Keratinocyte (primary cell): ENCODE measurements around the gene C1QTNF5. TPM values are rescaled to one million over a fixed set of nuclear protein-coding genes. Genes with fewer than 3 reads are reported as not detected.

Source experiments
- DNase-seq: peaks from one replicate; pipeline ENCODE4 v3.0.0-alpha.2; 2011; ENCODE audit warnings: low read depth, missing footprints, low spot score
- FAIRE-seq: peaks from 2 replicates; lab custom pipeline; 2011; peaks lifted over from hg19 to GRCh38; lab: Jason Lieb, UNC
- H2AFZ ChIP-seq: 2 replicates; pipeline ENCODE4 v1.6.0; 2012; ENCODE audit warnings: low read length, control low read depth, inconsistent platforms; ENCODE audit not compliant: control insufficient read depth
- H3K27ac ChIP-seq: 2 replicates; pipeline ENCODE4 v1.5.1; 2011; ENCODE audit warnings: low read length; ENCODE audit not compliant: control insufficient read depth, insufficient read depth
- H3K27me3 ChIP-seq: 3 replicates; pipeline ENCODE4 v1.6.0; 2011; ENCODE audit warnings: low read length; ENCODE audit not compliant: control insufficient read depth, insufficient read depth; ENCODE audit errors: extremely low read depth
- H3K36me3 ChIP-seq, 2 experiments: 2 replicates in 1 of 2; 3 replicates in 1 of 2; pipeline ENCODE4 v1.5.1; 2011; ENCODE audit warnings: low read length in 2 of 2, mild to moderate bottlenecking in 1 of 2; ENCODE audit not compliant: control insufficient read depth in 2 of 2, insufficient read depth in 2 of 2; ENCODE audit errors: extremely low read depth in 1 of 2
- H3K4me1 ChIP-seq: 3 replicates; pipeline ENCODE4 v1.5.1; 2011; ENCODE audit warnings: low read length; ENCODE audit not compliant: control insufficient read depth, insufficient read depth; ENCODE audit errors: extremely low read depth
- H3K4me2 ChIP-seq: 3 replicates; pipeline ENCODE4 v1.6.0; 2011; ENCODE audit warnings: low read depth, low read length; ENCODE audit not compliant: control insufficient read depth, insufficient read depth; ENCODE audit errors: extremely low read depth
- H3K4me3 ChIP-seq, 3 experiments: fragments of 200-600 bp in 1 of 3; sonication (generic) in 1 of 3; 2 replicates in 2 of 3; 3 replicates in 1 of 3; pipeline ENCODE4 v1.5.1; 2011 to 2016; ENCODE audit warnings: low read length in 3 of 3, mild to moderate bottlenecking in 3 of 3, control low read depth in 2 of 3, inconsistent platforms in 1 of 3, low read depth in 1 of 3, mixed read lengths in 1 of 3, mixed run types in 1 of 3, moderate library complexity in 1 of 3; ENCODE audit not compliant: control insufficient read depth in 2 of 3, insufficient read depth in 2 of 3; ENCODE audit errors: extremely low read depth in 1 of 3
- H3K79me2 ChIP-seq: 2 replicates; pipeline ENCODE4 v1.6.0; 2012; ENCODE audit warnings: low read length; ENCODE audit not compliant: control insufficient read depth, insufficient read depth
- H3K9ac ChIP-seq: 3 replicates; pipeline ENCODE4 v1.6.0; 2011; ENCODE audit warnings: low read length; ENCODE audit not compliant: control insufficient read depth, insufficient read depth; ENCODE audit errors: extremely low read depth
- H3K9me1 ChIP-seq: 3 replicates; pipeline ENCODE4 v1.6.0; 2011; ENCODE audit warnings: low read length; ENCODE audit not compliant: control insufficient read depth, insufficient read depth; ENCODE audit errors: extremely low read depth
- H3K9me3 ChIP-seq: 2 replicates; pipeline ENCODE4 v1.5.1; 2012; ENCODE audit warnings: low read depth, low read length; ENCODE audit not compliant: control insufficient read depth
- H4K20me1 ChIP-seq: 3 replicates; pipeline ENCODE4 v1.6.0; 2011; ENCODE audit warnings: low read length; ENCODE audit not compliant: control insufficient read depth, insufficient read depth; ENCODE audit errors: extremely low read depth
- EZH2 ChIP-seq: IDR thresholded peaks from one replicate; pipeline ENCODE4 v1.6.1; 2012; ENCODE audit warnings: inconsistent platforms, mild to moderate bottlenecking, low read length, moderate library complexity
- dilution Hi-C: fragments of 300-500 bp; cut with MboI; formaldehyde crosslinking; loops from one replicate; pipeline ENCODE4 v1.7.0; 2020; ENCODE audit warnings: low sequenced_read_pairs; ENCODE audit not compliant: extremely low pct_ligation_motif_present
- polyA plus RNA-seq, 5 experiments: library from polyadenylated mRNA; depleted of rRNA in 3 of 5; stranded (reverse) in 3 of 5; stranded (forward) in 1 of 5; unstranded in 1 of 5; fragments of >200 nt; gene quantifications; 1 replicate in 1 of 5; 2 replicates in 3 of 5; 3 replicates in 1 of 5; pipeline versions ENCODE4 v1.2.1 to v1.2.3, GENCODE V29; 2011 to 2012; ENCODE audit warnings: missing spikeins in 2 of 5, low read depth in 1 of 5, low replicate concordance in 1 of 5
- TF ChIP-seq, protein P1 (sequence below), 3 experiments: IDR thresholded peaks in 1 of 3; conservative IDR thresholded peaks in 1 of 3; optimal IDR thresholded peaks in 1 of 3; 2 replicates in 2 of 3; 3 replicates in 1 of 3; pipeline versions ENCODE3 to v1.5.1; 2011; ENCODE audit warnings: low read length in 3 of 3, mild to moderate bottlenecking in 3 of 3, moderate library complexity in 2 of 3, control low read depth in 1 of 3, inconsistent platforms in 1 of 3; ENCODE audit not compliant: insufficient read depth in 2 of 3; ENCODE audit errors: extremely low read depth in 1 of 3

Gene C1QTNF5
- polyA plus RNA-seq, 1 donor (not counting 4 experiments of a cell fraction or from before 2014, with no cell fraction given) = not detected

DNA sequence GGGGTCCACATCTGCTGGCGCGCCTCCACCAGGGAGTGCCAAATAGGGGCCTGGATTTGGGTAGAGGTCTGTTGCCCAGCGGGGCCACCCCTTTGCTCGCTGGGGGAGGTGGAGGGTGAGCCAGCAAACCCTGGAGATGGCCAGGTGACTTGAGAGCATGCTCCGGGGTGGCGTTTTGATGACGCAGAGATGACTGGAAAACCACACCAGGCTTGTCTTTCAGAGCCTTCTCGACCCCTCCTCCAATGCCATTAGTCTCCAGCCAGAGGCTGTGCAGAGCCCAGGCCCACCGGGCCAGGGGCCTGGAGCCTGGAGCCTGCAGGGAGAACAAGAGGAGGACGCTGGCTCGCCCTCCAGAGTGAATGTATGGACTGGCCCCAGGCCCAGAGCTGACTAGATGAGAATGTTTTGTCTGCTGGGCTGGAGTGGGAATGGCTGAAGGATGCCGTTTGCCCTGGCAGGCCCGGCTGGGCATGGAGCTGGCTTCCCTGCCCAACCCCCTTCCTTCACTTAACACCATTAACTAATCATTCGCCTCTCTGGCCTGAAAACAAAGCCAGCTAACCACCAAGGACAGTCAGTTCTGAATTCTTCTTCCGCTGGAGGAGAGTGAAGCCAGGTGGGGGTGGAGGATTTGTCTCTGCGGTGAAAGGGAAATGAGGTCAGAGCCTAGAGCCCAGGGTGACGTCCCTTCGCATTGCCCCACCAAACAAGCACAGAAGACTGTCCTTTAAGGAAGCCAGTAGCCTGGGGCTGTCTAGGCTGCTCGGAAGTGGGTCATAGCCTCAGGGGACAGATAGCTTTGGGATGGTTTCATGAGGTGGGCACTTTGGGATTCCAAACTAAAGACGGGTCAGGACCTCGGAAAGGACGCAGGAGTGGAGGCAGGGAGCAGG is 22.2 kb downstream of the C1QTNF5 start:
- no peak for DNase-seq

DNA sequence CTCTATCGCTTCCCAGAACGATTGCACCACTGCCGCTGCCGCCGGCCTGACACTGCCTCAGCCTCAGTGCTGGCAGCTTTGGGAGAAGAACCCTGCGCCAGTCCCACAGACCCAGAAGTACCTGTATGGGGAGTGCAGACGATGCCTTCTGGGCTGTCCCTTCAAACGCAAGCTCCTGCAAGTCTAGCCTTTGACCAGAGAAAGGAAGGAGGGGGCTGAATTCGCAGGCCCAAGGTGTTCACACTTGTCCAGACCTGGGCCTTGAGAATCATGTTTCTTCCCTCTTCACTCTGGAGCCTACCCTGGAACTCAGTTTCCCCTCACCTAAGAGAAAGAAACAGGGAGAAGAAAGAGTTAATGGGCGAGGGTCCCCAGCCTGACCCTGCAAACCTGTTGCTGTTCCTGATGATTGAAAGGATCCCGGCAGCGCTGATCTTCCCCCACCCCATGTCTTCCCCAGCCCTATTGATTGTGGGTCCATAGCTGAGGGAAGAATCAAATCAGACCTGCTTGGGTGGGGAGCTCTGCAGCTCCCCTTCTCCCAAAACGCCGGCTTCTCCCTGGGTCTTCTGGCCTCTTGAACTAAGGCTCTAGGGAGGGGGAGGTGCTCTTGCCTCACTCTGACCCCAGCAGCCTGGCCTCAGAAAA is 23.0 kb downstream of the C1QTNF5 start:
- H3K27me3 ChIP-seq = peaks cover 6% of the 10 kb centered on the region
- no peak overlapping the region for H3K27ac ChIP-seq
- H3K4me2 ChIP-seq = peak overlapping the region; percentile 49
- H2AFZ ChIP-seq = no peak overlapping the region
- no peaks in the 10 kb centered on the region for H3K9me3 ChIP-seq
- H3K36me3 ChIP-seq = peaks cover 0 to under 1% of the 10 kb centered on the region in 2 experiments
- no peak overlapping the region for H3K9ac ChIP-seq
- no peak for TF ChIP-seq EZH2
- TF ChIP-seq, protein P1, sequence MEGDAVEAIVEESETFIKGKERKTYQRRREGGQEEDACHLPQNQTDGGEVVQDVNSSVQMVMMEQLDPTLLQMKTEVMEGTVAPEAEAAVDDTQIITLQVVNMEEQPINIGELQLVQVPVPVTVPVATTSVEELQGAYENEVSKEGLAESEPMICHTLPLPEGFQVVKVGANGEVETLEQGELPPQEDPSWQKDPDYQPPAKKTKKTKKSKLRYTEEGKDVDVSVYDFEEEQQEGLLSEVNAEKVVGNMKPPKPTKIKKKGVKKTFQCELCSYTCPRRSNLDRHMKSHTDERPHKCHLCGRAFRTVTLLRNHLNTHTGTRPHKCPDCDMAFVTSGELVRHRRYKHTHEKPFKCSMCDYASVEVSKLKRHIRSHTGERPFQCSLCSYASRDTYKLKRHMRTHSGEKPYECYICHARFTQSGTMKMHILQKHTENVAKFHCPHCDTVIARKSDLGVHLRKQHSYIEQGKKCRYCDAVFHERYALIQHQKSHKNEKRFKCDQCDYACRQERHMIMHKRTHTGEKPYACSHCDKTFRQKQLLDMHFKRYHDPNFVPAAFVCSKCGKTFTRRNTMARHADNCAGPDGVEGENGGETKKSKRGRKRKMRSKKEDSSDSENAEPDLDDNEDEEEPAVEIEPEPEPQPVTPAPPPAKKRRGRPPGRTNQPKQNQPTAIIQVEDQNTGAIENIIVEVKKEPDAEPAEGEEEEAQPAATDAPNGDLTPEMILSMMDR (optimal IDR thresholded peaks at IDR 0.05 in 1 of 3, IDR thresholded peaks at IDR 0.05 in 1 of 3, conservative IDR thresholded peaks at IDR 0.05 in 1 of 3; ENCODE audit: extremely low read depth in 1 of 3, insufficient read depth in 2 of 3, low read length in 3 of 3) = no peak
- H4K20me1 ChIP-seq = no peaks in the 10 kb centered on the region
- H3K79me2 ChIP-seq = no peaks in the 10 kb centered on the region
- no peak overlapping the region for H3K4me3 ChIP-seq
- DNase-seq (no peak), FAIRE-seq (no peak)
- peaks cover 42% of the 10 kb centered on the region for H3K4me1 ChIP-seq
- no peaks in the 10 kb centered on the region for H3K9me1 ChIP-seq
- dilution Hi-C loops = no loop called here

More for the DNA sequence above, 22.2 kb downstream of the C1QTNF5 start:
- H3K27me3 ChIP-seq = peaks cover 6% of the 10 kb centered on the region
- no peaks in the 10 kb centered on the region for H3K9me3 ChIP-seq
- no peaks in the 10 kb centered on the region for H4K20me1 ChIP-seq
- H3K27ac ChIP-seq = no peak overlapping the region
- H3K4me2 ChIP-seq = no peak overlapping the region
- no peaks in the 10 kb centered on the region for H3K36me3 ChIP-seq
- no peak overlapping the region for H3K4me3 ChIP-seq
- peaks cover 42% of the 10 kb centered on the region for H3K4me1 ChIP-seq
- no peak for TF ChIP-seq EZH2
- no peak overlapping the region for H3K9ac ChIP-seq
- dilution Hi-C loops = no loop called here
- no peaks in the 10 kb centered on the region for H3K79me2 ChIP-seq
- no peaks in the 10 kb centered on the region for H3K9me1 ChIP-seq
- no peak for FAIRE-seq
- H2AFZ ChIP-seq = no peak overlapping the region
